SIG-M5 (cell line): ENCODE results near the gene EMILIN3.

ENCODE experiments used
- DNase-seq: peaks from one replicate; lab custom pipeline; 2025; lab: John Stamatoyannopoulos, UW

The EMILIN3 gene, protein sequence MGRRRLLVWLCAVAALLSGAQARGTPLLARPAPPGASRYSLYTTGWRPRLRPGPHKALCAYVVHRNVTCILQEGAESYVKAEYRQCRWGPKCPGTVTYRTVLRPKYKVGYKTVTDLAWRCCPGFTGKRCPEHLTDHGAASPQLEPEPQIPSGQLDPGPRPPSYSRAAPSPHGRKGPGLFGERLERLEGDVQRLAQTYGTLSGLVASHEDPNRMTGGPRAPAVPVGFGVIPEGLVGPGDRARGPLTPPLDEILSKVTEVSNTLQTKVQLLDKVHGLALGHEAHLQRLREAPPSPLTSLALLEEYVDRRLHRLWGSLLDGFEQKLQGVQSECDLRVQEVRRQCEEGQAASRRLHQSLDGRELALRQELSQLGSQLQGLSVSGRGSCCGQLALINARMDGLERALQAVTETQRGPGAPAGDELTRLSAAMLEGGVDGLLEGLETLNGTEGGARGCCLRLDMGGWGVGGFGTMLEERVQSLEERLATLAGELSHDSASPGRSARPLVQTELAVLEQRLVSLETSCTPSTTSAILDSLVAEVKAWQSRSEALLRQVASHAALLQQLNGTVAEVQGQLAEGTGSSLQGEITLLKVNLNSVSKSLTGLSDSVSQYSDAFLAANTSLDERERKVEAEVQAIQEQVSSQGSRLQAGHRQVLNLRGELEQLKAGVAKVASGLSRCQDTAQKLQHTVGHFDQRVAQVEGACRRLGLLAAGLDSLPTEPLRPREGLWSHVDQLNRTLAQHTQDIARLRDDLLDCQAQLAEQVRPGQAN

DNA sequence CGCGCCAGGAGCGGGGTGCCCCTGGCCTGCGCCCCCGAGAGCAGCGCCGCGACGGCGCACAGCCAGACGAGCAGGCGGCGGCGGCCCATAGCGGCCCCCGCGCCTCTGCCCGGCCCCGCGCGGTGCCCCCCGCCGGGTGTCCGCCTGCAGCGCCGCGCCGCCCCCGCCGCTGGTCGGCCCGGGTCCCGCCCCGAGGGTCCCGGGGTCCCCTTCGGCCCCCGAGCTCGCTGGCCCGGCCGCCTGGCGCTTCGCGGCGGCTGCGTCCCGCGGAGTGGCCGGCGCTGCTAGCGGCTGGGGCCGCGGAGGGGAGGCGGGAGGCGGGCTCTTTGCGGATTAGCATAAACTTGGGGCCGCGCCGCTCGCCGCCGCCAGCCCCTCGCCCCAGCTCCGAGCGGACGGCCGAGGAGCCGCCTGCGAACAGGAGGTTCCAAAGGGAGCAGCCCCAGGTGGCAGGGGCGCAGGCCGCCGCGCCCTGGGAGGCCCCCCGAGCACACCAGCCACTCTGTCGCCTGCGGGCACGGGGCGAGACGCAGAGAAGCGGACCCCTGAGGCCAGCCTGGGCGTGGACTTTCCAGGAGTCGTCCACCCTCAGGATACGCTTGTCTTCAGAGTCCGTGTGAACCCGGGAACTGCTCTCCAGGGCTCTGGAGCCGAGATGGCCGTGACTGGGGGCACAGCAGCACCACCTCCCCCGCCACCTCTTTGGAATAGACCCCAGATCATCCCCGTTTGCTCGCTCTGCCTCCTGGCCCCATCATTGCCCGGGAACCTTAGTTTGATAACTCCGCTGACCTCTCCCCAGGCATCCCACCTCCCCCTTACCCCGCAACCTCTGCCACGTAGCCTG lies at the start of gene EMILIN3:
Gene EMILIN3 (minus strand): TSS at position 273 of the 847 bp plus-strand sequence. CDS start 184 bp downstream, at position 89.
- DNase-seq, result no peak

GRCh38 chr20:41415191-41415590 lies 48.6 kb upstream of the EMILIN3 start:
- DNase-seq, result no peak

DNA sequence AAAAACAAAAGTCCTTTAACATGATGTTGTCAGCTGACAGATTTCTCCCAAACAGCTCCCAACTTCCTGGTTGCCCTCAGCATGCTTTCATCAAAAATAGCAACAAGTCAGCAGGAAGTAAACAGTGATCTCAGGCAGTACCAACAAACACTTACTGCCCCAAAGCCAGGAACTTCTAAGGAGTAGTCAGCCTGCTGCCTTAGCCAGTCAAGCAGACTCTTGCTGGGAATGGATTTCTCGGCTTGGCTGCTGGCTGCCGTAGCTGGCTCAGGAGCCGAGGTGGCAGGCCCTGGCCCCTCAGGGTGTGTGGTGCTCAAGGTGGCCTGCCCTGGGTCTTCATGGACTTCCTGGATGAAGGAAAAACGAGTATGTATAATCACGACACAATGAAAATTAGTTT lies 46.6 kb upstream of the EMILIN3 start:
- DNase-seq, result no peak

DNA sequence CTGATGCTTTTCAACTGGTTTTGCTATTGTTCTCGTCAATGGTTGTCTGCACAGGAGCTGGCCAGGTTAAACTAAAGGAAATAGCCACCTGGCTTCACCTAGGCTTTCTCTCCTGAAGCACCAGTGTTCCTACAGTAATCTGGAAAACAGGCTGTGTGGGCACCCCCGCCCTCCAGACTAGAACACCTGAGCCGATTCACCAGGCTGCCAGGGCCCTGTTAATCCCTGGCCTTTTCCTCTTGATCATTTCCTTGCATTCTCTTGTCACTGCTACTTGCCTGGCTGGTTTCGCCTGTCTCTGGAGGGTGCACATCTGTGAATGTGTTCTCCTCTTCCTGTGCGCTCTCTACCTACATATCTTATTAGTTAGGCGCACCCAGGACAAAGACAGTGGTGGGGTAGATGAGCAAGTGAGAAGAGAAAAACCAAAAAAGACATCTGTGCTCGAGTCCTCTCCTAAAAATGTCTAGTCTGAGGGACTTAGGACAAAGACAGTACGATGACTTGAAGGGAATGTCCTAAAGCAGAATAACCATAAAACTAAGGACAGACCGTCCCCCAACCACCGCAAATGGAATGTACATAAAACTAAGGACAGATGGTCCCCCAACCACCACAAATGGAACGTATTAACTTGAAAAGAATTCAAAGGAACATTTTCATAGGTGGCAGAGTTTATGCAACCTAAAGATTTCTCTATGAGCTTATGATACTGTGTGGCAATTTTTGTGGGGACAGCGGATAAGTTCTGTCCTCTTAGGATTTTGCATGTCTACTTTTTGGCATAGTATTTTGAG lies 45.9 kb upstream of the EMILIN3 start:
- no peak for DNase-seq

DNA sequence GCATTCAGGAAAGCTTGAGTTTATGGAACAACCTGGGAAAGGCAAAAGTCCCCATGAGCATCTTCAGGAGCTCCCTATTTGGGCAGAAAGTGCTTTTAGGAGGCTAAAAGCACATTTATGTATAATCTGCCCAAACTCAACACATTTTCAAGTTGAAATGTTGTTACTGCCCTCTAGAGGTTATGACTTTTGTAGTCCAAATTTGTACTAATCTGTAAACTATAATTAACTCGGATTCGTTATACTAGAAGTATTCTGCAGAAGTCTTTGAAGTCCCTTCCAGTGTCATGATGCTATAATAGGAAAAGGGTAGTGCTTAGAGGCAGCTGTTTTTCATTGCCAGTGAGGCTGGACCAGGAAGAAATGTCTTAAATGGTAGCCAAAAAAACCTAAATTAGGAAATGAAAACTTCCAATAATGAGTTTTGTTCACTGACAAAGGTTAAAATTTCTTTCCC lies 44.8 kb upstream of the EMILIN3 start:
- no peak for DNase-seq

DNA sequence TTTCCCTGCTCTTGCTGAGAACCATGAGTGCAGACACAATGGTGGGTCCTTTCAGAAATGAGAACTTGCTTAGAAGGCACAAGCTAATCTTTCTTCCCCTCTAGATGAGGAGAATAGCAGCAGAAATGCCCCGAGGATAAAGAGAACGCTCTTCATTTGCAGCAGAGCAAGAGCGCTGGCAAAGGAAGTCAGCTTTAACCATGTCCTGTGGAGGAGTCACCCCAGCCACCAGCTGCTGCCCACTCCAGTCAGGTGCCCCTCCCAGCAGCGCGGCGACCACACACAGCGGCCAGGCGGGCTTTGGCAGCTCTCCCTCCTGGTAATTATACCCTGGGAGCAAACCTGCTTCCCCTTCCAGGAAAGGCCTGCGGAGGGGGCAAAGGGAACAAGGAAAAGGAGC lies 42.4 kb upstream of the EMILIN3 start:
- DNase-seq, result no peak

GRCh38 chr20:41408156-41408794 lies 41.7 kb upstream of the EMILIN3 start:
- no peak for DNase-seq

DNA sequence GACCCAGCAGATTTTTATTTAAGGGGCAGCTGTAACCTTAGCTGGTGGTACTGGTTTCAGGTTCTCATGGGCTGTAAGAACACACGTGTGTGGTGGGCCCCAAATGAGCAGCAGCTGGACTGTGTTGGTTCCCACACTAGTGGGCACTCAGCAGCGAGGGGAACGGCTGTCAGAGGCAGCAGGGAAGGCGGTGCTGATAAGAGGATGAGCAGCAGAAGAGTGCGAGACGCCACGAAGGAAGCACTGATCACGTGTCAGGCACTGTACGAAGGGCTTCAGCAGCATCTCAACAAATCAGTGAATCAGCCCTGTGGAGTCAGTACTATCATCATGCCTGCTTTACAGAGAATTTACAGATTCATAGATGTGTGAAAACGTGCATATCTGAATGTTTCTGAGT lies 41.0 kb upstream of the EMILIN3 start:
- DNase-seq, result no peak

DNA sequence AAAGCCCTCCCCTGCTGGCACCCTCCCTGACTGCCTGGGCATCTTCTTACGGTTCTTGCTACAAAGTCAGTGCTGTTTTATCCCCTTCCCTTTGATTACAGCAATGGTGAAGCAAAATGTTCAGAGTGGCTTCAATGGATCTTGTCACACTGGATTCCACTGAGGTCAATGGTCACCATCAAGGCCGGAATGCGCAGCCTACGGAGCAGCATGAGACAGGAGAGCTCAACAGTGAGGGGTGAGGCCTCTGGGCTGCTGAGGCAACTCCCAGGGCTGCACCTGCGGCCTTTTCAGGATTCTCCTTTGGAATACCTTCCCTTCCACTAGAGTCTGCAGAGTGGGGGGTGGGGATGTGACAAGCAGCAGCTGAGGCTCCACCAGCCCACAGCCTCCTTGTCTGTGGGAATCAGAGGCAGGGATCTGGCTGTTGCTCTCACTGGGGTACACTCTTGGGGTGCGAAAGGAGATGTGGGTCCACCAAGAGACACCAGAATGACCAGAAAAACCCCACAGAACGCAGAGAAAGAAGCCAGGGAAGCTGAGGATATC lies 40.4 kb upstream of the EMILIN3 start:
- no peak for DNase-seq

DNA sequence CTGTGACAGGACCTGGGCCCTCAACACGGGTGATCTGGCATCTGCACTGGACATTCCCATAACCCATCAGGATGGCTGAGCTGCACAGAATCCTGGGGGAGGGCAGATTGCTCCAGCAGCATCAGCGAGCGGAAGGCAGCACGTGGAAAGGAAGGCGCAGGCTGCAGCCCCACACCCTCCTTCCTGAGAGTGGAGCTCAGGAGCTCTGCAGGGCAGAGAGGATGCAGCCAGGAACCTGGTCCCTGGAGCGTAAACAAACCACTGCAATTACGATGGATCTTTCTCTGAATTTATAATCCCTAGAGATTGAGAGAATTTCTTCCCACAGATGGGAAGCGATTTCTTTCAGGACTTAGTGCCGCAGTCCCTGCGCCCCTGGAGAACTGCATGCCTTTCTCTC lies 39.7 kb upstream of the EMILIN3 start:
- DNase-seq, result no peak

DNA sequence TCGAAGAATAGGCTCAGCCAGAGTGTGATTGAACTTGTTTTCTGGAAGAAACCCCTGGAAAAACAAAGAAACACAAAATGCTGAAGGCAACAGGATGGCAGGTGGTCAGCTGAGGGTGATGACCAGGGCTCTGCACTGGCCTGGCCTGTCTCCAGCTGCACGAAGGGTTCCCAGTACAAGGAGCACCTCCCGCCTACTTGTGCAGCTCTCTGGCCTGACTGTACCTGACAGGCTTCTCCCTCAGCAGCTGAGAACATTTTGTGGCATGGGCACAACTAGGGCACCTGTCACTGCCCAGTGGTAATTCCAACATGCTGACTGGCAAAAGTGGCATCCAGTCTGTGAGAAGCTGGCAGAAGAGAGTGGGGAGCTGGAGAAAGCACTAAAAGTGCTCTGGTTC lies 38.8 kb upstream of the EMILIN3 start:
- no peak for DNase-seq

- no peak for DNase-seq
Measured at GRCh38 chr20:41403604-41404003, 37.0 kb upstream of the EMILIN3 start.

GRCh38 chr20:41398408-41398807 lies 31.8 kb upstream of the EMILIN3 start:
- no peak for DNase-seq

DNA sequence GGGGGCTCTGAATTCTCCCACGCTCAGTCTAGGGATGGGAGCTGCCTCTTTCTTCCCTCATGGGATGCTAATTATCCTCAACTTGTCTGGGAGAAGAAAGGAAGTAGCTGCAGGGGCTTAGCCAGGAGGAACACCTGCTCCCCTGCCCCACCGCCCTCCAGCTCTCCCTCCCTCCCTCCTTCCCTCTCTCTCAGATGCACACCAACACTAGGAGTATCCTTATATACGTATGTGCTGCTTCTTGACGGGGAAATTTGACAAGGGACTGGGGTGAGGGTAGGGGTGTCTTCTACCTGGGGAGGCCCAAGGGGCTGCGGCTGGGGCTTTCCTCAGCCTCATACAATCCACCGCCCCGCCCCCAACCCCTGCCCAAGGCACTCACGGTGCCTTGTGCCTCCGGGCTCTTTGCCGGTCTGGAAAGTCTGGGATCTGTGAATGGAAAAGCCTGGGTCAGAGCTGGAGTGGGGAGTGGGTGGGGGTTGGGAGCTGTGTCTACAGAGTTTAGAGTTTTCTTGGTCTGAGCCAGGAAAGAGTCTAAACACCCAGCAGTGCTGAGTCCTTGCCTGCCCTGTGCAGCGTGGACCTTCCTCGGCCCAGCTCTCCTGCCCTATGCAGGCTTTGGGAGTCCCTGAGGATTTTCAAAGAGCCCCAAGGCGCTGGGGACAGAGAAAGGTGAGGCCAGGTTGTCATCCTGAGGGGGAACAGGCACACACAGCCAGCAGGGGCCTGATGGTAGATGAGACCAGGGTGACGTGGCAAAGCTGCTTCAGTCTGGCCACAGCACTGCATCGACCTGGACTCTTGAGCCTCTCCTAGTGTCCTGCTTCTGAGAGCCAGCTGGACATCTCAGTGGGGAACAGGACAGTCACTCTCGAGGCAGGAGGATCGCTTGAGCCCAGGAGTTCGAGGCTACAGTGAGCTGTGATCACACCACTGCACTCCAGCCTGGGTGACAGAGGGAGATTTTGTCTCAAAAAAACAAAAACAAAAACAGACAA lies 29.3 kb upstream of the EMILIN3 start:
- no peak for DNase-seq

GRCh38 chr20:41394931-41395666 lies 28.5 kb upstream of the EMILIN3 start:
- DNase-seq, result no peak

DNA sequence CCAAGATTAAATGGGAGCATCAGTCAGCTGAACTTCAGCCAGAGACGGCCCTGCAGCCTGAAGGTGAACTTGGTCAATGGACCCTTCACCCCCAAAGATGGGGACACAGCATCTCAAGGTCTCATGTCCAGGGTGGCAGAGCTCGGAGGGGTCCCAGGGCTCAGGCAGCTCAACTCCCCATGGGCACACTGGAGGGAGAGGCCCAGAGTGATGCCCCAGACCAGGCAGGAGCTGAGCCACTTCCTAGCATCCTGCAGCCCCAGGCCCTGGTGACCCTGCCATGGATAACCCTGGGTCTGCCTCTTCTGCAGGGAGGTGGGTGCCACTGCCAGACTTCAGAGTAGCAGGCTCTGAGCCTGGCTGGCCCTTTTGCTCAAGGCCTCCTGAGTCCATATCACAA lies 27.5 kb upstream of the EMILIN3 start:
- no peak for DNase-seq

- no peak for DNase-seq
Measured at GRCh38 chr20:41393705-41394066, 27.1 kb upstream of the EMILIN3 start.

DNA sequence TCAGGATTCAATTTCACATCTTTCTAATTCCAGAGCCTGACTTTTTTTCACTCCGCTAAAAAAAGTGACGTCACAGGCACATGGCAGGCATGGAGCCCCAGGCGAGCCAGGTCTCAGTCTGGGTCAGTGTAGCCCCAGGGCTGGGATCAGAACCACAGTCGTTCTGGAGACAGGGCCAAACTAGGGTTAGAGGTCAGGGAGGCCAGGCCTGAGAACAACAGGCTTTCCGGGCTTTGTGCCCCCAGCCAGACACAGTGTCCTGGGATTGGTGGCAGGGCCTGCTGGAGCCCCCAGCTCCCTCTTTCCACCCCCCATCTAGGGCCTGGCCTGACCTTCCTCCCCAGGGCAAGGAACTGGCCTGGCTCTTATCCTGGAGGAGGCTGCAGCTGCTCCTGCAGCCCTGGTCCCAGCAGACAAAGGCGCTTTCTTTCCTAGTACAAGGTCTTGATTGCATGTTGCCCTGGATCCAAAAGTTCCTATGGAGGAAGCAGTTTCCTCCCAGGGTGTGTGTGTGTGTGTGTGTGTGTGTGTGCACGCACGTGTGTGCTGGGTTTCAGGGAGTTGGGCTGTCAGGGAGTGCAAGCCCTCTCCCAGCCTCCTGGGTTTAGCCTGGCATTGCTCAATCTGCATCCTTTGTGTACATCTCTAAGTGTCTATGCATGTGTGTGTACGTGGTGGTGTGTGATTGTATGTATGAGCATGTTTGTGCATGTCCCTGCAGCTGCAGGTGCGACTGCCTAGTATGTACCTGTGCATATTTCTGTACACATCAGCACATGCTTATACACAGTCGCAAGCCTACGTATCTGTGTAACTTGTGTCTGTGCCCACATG lies 26.5 kb upstream of the EMILIN3 start:
- no peak for DNase-seq
